Keratinocyte (primary cell): Measurements from ENCODE around the gene ATP6V1C2.

Experiments used
- EZH2 ChIP-seq: IDR thresholded peaks from one replicate; pipeline ENCODE4 v1.6.1; 2012; ENCODE audit warnings: inconsistent platforms, mild to moderate bottlenecking, low read length, moderate library complexity
- TF ChIP-seq, protein P1 (sequence below), 3 experiments: IDR thresholded peaks in 1 of 3; conservative IDR thresholded peaks in 1 of 3; optimal IDR thresholded peaks in 1 of 3; 2 replicates in 2 of 3; 3 replicates in 1 of 3; pipeline versions ENCODE3 to v1.5.1; 2011; ENCODE audit warnings: low read length in 3 of 3, mild to moderate bottlenecking in 3 of 3, moderate library complexity in 2 of 3, control low read depth in 1 of 3, inconsistent platforms in 1 of 3; ENCODE audit not compliant: insufficient read depth in 2 of 3; ENCODE audit errors: extremely low read depth in 1 of 3

DNA sequence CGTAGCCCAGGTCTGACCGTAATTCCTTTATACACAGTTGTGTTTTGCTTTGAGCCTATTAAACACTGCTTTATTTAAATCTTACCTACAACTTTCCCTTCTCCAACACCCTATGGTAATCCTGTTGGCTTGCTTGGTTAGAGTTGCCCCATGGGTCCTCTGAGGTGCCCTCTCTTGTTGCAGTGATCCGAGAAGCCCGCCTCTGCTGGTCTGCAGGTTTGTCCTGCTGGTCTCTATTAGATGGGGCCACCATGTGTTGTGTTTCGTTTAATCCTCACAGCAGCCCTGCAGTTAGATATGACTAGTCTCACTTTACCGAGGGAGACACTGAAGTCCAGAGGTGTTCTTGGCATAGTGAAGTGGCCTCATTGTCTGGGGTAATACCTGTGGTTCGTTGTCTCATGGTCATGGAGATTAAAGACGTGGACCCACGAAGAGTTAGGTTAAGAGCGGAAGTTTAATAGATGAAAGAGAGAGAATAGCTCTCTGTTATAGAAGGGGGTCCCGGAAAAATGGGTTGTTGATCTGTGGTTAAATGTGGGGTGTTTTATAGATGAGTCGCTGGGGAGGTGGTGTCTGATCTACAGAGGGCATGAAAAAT, 98.4 kb downstream of the ATP6V1C2 start:
- TF ChIP-seq, protein P1, sequence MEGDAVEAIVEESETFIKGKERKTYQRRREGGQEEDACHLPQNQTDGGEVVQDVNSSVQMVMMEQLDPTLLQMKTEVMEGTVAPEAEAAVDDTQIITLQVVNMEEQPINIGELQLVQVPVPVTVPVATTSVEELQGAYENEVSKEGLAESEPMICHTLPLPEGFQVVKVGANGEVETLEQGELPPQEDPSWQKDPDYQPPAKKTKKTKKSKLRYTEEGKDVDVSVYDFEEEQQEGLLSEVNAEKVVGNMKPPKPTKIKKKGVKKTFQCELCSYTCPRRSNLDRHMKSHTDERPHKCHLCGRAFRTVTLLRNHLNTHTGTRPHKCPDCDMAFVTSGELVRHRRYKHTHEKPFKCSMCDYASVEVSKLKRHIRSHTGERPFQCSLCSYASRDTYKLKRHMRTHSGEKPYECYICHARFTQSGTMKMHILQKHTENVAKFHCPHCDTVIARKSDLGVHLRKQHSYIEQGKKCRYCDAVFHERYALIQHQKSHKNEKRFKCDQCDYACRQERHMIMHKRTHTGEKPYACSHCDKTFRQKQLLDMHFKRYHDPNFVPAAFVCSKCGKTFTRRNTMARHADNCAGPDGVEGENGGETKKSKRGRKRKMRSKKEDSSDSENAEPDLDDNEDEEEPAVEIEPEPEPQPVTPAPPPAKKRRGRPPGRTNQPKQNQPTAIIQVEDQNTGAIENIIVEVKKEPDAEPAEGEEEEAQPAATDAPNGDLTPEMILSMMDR (optimal IDR thresholded peaks at IDR 0.05 in 1 of 3, IDR thresholded peaks at IDR 0.05 in 1 of 3, conservative IDR thresholded peaks at IDR 0.05 in 1 of 3; ENCODE audit: extremely low read depth in 1 of 3, insufficient read depth in 2 of 3, low read length in 3 of 3): no peak
- TF ChIP-seq EZH2: no peak
